GM20431 (cell line): ENCODE results near the gene MPPED1.

Source experiments
- in situ Hi-C: fragments of 300-500 bp; cut with MseI, MboI; formaldehyde crosslinking; loops from one replicate; pipeline ENCODE4 v1.15.0; 2020; ENCODE audit warnings: low sequenced_read_pairs; ENCODE audit not compliant: unreplicated experiment

The MPPED1 gene

DNA sequence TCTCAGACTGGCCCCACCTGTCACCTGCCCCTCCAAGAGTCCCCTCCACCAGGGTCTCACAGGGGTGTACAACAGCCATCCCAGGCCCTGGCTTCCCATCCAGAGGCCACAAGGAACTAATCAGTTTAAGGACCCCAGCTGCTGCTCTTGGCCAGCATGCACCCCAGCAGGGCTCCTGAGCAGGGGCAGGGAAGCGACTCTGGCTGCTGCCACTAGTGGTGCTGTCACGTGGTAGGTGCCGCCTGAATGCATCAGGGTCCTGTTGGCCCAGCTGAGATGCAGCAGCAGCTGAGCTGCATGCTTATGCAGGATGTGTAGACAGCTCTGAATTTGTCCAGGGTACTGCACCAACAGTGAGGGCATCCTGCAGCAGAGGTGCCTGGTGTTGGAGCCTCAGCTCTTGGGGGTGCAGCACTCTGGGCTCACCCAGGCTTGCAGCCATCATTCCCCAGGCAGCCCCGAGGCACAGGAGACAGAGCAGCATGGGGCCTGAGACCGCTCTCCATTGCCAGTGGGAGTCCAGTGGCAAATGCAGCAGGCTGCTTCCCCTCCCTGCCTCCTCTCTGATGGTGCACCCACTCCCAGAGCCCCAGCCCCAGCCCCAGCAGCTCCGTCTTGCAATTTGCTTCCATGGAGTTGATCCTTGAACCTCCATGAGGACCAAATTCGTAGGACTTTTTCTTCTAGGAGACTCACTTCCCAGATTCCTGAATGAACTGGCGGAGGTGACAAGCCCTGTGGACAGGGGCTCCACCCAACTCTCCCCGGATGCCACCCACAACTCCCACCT lies 98.7 kb downstream of the MPPED1 start:
- in situ Hi-C loops: no loop called here

DNA sequence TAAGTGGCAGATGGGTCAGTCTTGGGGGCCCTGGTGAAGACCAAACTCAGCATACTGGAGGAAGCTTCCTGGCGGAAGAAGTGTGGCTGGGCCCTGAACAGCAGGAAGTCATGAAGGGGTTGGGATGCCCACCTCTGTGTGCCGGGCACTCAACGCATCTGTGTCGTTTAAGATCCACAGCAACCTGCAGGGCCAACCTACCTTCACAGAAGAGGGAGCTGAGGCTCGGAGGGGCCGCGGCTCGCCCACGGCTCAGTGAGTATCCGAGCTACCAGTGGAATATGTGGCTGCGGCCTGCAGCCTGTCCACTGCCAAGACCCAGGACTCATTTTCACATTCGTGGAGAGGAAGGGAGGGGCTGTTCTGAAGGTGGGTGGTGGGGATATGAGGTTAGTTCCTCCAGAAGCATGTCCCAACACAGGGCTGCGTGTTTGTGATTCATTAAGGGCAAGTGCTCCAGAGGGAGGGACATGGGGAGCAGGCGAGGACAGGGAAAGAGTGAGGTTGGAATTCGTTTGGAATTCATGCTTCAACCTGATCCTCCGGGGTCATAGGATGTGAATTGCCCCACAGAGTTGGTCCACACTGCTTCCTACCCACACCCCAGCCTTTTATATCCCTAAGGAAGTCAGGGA lies 99.6 kb downstream of the MPPED1 start:
- in situ Hi-C loops: no loop called here

DNA sequence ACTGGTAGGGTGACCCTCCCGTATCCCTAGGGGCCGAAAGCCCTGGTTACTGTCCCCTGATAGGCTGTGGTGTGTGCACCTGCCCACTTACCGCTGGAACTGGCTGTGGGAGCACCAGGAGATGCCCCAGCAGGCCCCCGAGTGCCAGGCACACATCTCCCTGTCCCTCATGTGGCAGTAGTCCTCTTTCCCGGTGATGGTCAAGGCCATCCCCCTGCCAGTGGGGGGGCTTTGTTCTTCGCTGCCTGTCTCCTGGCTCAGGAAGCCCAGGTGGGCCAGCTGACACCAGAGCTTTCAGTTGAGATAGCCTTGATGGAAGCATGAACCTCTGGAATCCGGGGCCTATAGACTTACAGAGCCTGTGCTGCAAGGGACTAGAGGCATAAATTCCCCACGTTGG lies 100.5 kb downstream of the MPPED1 start:
- in situ Hi-C loops: no loop called here

DNA sequence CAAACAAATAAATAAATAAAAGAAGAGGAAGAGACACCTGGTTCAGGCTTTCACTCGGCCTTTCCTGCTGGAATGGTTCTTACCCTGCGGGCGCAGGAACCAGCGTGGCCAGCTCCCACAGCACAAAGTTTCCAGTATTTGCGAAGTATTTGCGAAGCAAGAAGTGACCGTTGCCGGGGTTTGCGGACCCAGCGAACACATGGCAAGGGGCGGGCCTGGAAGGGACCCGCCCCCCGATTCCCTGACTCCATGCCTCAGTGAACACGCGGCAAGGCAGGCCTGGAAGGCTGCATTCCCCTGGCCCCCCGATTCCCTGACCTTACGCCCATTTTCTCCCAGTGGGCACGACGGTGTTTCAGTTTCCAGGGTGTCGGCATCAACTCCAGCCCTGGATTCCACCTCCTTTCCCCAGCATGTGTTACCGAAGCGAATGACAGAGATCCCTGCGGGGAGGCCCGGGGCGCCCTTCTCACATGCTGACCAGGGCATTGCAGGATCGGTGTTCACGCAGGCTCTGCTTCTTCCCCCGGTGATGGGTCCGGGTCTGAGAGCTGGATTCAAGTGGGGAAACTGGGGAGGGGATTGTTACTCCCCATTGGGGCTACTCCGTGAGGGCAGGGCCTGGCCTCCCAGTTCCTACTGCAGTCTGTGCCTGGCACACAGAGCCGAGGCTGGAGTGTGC lies 102.8 kb downstream of the MPPED1 start:
- in situ Hi-C loops: no loop called here

DNA sequence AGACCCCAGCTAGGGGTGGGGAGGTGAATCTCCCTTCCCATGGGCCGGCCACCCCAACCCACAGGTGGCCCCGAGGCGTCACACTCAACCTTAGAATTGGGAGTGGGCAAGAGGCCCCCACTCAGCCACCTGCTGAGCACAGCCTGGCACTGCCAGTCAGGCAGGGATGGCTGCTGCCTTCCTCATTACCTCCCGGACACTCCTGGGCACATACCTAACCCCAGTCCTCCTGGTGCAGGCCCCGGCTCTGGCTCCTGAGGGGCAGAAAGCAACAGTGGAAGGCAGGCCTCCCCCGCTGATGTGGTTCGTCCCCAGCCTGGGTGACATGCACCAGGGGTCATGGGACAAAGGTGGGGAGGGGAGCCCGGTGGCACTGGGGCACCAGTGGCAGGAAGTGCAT lies 103.6 kb downstream of the MPPED1 start:
- in situ Hi-C loops: no loop called here

DNA sequence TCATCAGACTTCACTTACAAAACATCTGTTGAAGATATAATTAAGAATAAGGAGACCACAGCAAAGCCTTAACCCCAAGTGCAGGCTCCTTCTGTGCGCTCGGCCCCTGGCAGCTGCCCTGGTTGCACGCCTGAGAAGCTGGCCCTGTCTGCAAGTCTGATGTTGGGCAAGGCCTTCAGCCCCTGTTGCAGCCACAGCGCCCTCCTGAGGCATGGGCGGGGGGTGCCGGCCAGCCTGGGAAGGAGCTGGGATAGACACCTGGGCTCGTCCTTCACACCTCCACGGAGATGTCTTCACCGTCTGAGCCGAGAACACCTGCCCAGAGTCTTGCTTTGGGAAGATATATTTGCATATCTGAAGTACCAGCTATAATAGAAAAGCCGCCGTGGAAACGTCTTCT lies 104.1 kb downstream of the MPPED1 start:
- in situ Hi-C loops: no loop called here

DNA sequence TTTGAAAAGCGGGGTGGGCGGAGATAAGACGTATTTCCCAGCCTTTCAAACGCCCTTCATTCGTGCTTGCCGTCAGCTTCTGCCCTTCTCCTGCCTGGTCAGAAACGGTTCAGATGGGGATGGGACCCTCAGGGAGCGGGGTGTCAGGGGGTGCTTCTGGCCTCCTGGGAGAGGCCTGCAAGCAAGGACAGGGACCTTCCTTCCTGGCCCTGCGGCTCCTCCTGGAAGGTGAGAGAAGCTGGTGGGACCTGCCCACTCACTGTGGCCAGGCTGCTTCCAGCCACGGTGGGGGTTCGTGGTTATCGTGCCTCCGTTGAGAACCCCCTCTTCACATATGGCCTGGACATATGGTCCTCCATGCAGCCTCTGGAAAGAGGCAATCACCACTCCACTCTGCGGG lies 104.6 kb downstream of the MPPED1 start:
- in situ Hi-C loops: no loop called here

DNA sequence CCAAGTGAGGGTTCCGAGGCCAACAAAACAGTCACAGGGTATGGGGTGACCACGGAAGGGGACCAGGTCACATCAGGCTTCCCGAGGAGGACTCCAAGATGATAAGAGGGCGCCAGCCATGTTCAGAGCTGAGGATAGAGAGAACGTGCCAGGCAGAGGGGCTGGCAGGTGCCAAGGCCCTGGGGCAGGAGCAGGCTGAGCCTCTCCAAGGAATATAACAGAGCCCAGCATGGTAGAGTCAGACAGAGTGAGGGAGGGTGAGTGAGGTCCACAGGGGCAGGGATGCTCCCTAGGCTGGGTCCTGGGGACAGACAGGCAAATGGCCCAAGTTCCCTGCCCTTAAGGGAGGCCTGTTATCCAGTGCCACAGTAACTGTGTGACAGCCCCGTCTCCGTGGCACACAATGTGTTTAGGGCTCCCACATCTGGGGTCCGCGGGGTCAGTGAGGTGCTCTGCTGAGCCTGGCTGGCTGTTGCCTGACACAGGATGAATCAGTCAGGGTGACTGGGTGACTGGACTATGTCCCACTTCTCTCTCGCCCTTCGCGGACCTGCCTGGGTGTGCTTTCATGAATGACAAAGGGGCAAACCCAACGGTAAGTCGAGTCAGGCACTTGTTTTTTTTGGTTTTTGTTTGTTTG lies 105.3 kb downstream of the MPPED1 start:
- in situ Hi-C loops: no loop called here

DNA sequence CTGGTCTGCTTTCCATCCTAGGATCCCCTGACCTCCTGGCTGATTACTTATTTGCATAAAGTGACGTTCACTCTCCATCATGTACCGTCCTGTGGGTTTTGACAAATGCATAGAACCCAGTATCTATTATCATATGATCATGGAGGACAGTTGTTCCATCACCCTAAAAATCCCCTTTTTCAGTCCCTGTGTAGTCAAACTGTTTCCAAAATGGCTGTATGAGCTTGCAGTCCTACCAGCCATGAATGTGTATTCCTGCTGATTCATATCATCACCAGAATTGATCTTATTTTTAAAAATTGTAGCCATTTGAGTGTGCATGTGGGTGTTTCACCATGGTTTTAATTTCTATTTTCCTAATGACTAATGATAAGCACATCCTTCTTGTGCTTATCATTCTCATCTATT lies 108.8 kb downstream of the MPPED1 start:
- in situ Hi-C loops: no loop called here

DNA sequence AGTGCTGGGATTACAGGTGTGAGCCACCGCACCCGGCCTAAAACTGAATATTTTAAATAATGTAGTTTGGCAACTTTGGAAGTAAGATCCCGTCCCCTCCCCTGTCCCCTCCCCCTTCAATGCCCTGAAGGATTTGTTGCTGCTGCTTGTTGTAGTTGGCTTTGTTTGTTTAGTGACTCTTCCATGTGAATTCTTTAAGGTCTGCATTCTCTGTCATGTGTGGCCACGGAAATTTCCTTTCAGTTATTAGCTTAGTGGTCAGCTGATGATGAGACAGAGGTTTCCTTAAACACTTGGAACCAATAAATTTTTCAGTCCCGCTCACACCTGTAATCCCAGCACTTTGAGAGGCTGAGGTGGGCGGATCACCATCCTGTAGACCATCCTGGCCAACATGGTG lies 109.9 kb downstream of the MPPED1 start:
- in situ Hi-C loops: no loop called here

DNA sequence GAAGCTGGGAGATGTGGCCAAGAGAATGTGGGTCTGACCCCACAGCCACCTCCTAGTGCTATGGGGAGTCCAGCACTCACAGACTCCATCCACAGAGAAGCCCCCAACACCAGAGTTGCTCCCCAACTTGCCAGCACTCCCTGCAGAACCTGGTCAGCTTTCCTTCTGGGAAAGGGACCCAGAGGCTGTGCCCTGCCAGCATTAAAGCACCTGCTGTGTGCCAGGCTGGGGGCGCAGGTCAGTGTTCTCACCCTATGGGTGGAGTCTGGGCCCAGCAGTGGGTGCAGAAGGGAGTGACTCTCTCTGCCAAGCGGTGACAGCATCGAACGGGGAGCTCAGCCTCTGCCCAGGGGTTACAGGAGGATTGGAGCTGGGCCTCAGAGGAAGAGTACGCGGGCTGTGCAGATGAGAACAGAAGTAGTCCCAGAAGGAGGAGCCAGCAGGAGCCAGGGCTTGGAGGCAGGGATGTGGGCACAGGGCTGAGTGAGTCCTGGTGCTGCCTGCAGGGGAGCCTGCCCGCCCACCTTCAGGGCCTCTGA lies 114.4 kb downstream of the MPPED1 start:
- in situ Hi-C loops: no loop called here

DNA sequence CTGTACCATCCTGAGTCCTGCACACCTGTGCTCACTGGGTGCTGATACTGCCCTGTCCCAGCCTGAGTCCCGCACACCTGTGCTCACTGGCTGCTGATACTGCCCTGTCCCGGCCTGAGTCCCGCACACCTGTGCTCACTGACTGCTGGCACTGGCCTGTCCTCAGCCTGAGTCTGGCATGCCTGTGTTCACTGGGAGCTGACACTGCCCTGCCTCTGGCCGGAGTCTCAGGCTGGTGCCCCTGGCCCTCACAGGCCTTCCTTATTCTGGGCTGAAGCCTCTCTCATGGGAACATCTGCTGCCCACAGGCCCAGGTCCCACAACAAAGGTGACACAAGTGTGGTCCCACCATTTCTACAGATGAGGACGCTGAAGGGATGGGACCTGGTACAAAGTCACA lies 115.1 kb downstream of the MPPED1 start:
- in situ Hi-C loops: no loop called here

DNA sequence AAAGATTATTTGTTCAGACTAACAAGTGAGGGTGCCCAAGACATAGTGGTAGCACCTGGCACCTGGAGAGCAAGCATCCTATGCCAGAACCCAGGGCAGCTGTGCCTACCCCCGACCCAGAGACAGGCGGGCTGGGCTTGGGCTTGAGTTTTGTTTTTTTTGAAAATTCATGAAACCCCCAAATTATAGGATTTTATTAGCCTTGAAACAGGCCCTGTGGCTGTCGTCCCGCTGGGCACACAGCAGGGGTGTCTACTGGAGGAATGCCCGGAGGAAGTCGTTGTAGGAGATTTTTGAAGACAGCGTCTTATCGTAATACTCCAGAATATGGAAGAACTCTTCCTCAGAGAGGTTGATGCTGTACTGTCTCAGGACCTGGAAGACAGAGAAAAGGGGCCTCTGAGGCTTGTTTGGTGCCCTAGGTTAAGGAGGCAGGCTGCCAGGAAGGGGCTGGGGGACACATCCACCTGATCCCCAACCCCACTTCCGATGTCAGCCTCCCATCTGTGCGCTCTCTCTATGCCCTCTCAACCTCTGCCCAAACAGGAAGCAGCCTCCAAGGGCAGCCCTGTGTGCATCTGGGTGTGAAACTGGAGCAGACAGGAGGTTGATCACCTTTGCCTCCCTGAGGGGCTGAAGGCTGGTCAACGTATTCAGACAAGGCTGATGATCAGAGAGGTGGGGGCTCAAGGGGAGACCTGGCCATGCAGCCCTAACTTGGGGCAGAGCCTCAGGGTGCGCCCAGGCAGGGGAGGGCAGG lies 117.0 kb downstream of the MPPED1 start:
- in situ Hi-C loops: no loop called here

DNA sequence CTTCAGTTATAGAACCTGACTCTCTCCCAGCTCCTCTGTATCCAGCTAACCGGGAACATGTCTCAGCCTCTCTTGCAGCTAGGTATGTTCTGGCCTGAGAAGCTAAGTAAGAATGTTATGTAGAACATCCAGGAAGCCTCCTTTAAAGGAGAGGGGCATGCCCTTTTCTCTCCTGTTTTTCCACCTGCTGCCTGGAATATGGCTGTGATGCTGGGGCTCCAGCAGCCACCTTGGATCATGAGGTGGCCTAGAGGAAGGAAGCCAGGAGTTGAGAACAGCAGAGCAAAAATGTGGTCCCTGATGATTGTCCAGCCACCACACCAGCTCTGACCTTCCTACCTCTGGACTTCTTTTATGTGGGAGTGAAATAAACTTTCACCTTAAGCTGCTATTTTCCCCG lies 117.6 kb downstream of the MPPED1 start:
- in situ Hi-C loops: no loop called here

DNA sequence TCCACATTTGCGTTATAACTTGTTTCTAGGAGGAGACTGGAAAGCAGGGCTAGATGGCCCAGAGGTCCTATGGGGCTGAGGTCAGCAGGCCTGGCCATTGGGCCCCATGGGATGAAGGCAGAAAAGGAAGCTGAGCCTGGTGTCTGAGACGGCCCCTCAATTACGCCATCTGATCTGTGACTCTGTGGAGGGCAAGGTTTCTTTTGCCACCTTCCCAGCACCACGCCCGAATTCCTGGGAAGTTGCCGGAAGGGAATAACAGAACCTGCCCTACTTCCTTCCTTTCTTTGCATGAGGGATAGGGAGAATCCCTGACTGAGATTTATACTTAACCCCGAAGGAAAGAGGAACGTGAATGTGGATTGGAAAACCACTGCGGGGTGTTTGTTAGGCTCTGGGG lies 118.1 kb downstream of the MPPED1 start:
- in situ Hi-C loops: no loop called here

DNA sequence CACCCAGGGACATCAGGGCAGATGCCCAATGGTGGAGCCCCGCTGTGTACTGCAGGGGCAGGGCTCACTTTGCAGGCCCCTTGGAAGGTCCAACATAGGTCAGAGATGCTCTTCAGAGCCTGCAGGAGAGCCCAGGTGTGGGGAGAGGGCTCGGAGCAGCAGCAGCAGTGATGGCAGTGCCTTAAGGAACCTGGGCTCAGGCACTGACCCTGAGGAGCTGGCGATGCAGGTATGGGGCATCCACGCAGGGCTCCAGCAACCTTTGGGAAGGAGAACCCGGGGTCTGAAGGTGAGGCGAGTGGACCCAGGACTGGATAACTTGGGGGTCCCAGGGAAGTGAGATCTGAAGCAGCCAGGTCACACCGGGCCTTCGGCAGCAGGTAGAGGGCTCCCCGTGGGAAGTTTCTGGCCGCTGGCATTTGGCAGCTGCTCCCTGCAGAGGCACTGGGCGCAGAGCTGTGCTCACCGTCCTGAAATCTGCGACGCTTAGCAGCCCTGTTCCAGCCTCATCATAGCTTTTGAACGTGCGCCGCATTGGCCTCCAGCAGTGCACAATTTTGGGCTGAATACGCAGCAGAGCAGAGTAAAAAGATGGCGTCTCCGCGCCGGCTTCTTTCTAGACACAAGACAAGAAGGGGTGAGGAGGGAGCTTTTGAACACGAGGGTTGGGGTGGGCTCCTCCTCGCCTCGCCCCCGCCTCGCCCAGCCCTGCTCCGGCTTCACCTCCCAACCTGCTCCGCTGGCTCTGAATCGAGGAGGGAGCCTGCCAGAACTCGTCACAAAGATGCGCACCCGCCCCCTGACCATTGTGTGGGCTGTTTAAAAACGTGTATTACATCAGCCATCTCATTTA lies 118.8 kb downstream of the MPPED1 start:
- in situ Hi-C loops: no loop called here

DNA sequence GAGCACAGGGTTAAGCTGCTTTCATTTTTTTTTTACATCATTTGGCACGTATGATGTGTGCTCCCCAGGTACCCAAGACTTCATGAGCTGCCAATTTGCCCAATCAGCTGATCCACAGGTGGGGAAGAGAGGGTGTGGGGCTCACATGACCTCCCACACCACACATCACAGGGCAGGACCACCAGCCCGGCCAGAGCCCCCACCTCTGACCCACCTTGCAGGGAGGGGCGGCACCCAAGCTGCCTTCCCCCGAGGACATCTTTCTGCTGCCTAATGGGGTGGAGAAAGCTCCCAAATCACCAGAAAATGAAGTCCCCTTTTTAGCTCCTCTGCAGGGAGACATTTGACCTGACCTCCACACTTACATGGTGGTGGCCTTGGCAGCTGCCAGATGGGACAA lies 119.8 kb downstream of the MPPED1 start:
- in situ Hi-C loops: no loop called here

DNA sequence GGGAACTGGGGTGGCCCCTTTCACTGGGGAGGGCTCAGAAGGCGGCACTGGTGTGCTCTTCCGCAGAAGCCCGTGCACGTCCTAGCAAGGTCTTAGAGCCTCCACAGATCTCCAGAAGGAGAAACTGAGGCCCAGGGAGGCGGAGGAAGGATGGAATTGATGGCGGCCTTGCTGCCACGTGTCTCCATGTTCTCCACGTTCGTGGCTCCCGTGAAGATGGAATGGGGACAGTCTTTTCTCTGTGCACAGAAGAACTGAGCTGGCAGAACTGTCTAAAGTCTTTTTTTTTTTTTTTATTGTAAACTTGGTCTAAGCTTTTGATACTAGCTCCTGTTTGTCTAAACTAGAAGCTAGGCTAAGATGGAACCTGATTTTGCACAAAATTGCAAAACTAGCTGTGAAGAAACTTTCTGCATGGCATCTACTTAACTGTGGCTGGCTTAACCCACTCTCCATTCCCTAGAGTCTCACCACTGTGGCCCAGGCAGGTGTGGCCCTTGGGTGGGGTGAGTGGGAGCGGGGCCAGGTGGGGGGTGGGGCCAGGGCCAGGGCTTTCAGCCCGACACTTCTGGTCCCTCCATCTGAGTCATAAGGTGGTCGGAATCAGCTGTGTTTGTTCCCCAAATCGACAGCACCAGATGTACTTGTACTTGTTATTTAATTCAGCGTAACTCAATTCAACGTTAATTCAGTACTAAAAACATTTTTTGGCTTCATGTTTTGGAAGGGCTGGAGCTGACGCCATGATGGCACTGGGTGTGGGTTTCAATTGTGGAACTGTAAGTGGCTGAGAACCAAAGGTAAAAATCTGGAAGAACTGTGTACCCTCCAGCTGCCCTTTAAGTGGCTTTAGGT lies 120.7 kb downstream of the MPPED1 start:
- in situ Hi-C loops: no loop called here
